K562 (cell line): ENCODE measurements around the gene PRR15. TPM values are rescaled to one million over a fixed set of nuclear protein-coding genes. Genes with fewer than 3 reads are reported as not detected.

Source experiments
- ATAC-seq: fragments of 200-7000 bp; cut with Tn5 transposase; 3 replicates; pipeline ENCODE4 v1.9.1; 2020; ENCODE audit warnings: moderate library complexity
- BruUV-seq: library from RNA; stranded (reverse); fragments of 400-500 nt; replicated peaks from 2 replicates; lab custom pipeline; 2021; lab: Mats Ljungman, UMichigan
- CTCF ChIA-PET: fragments of 300-600 bp; formaldehyde crosslinking; extraction: SDS; loops from one replicate; lab custom pipeline; 2021; ENCODE audit warnings: low intra/inter-chr PET ratio; lab: Yijun Ruan, JAX
- POLR2A ChIA-PET: fragments of 300-600, 350-650 bp; sonication (Branson Sonifier 250); formaldehyde crosslinking; extraction: SDS; loops from one replicate; lab custom pipeline; 2021; ENCODE audit warnings: antibody characterized with exemption, inconsistent platforms; lab: Yijun Ruan, JAX
- DNase-seq, 4 experiments: peaks; one replicate each; pipeline versions ENCODE4 v3.0.0 to v3.0.0-alpha.2; 2011 to 2018; ENCODE audit warnings: low spot score in 3 of 4, mixed read lengths in 3 of 4; ENCODE audit errors: extremely low read depth in 1 of 4
- FAIRE-seq: peaks from 2 replicates; lab custom pipeline; 2011; peaks lifted over from hg19 to GRCh38; lab: Jason Lieb, UNC
- H2AFZ ChIP-seq: 2 replicates; pipeline ENCODE4 v1.6.0; 2011; ENCODE audit warnings: low read depth, low read length, control low read depth, inconsistent platforms
- H3K27ac ChIP-seq: fragments of 200-600 bp; 3 replicates; pipeline ENCODE4 v1.8.0; 2011; ENCODE audit warnings: low read depth, mild to moderate bottlenecking, control low read depth, inconsistent platforms, low read length, moderate library complexity, mixed read lengths; ENCODE audit errors: extremely low read depth
- H3K27me3 ChIP-seq, 2 experiments: fragments of 300-600 bp in 1 of 2; 2 replicates in 1 of 2; 3 replicates in 1 of 2; pipeline versions ENCODE4 v1.6.0 to v1.8.0; 2011; ENCODE audit warnings: inconsistent platforms in 2 of 2, low read length in 2 of 2, mild to moderate bottlenecking in 1 of 2, mixed read lengths in 1 of 2, moderate library complexity in 1 of 2; ENCODE audit not compliant: control insufficient read depth in 2 of 2, insufficient read depth in 2 of 2
- H3K36me3 ChIP-seq: fragments of 300-600 bp; 3 replicates; pipeline ENCODE4 v1.8.0; 2011; ENCODE audit warnings: mild to moderate bottlenecking, low read length, inconsistent platforms; ENCODE audit not compliant: control insufficient read depth, insufficient read depth
- H3K4me1 ChIP-seq, 2 experiments: fragments of 200-600 bp in 1 of 2; replicated peaks in 1 of 2; 2 replicates in 1 of 2; 3 replicates in 1 of 2; pipeline versions ENCODE4 v1.5.1 to v1.8.0; 2011; ENCODE audit warnings: inconsistent platforms in 2 of 2, low read length in 2 of 2, mild to moderate bottlenecking in 1 of 2, mixed read lengths in 1 of 2, moderate library complexity in 1 of 2; ENCODE audit not compliant: control insufficient read depth in 2 of 2, insufficient read depth in 2 of 2
- H3K4me2 ChIP-seq: 2 replicates; pipeline ENCODE4 v1.6.1; 2011; ENCODE audit warnings: low read length, control low read depth, inconsistent platforms, mixed read lengths; ENCODE audit not compliant: insufficient read depth
- H3K4me3 ChIP-seq: fragments of 200-600 bp; sonication (generic), shearing (Covaris generic); 2 replicates; pipeline ENCODE4 v1.5.1; 2016; ENCODE audit warnings: control low read depth, inconsistent platforms
- H3K79me2 ChIP-seq: fragments of 200-600 bp; 3 replicates; pipeline ENCODE4 v1.8.0; 2011; ENCODE audit warnings: low read length, inconsistent platforms; ENCODE audit not compliant: control insufficient read depth, insufficient read depth
- H3K9ac ChIP-seq, 2 experiments: 2 replicates each; pipeline versions ENCODE4 v1.6.0 to v1.6.1; 2011; ENCODE audit warnings: low read depth in 2 of 2, low read length in 2 of 2, control low read depth in 1 of 2, inconsistent platforms in 1 of 2, mild to moderate bottlenecking in 1 of 2, mixed read lengths in 1 of 2; ENCODE audit not compliant: insufficient read depth in 1 of 2
- H3K9me1 ChIP-seq: one replicate; pipeline ENCODE4 v1.6.0; 2011; ENCODE audit warnings: inconsistent platforms, mild to moderate bottlenecking, low read length, moderate library complexity; ENCODE audit not compliant: control insufficient read depth, insufficient read depth
- H3K9me3 ChIP-seq: replicated peaks from 2 replicates; pipeline ENCODE4 v1.5.1; 2011; ENCODE audit warnings: low read depth, low read length, inconsistent platforms; ENCODE audit not compliant: control insufficient read depth, insufficient read depth
- H4K20me1 ChIP-seq: replicated peaks from 2 replicates; pipeline ENCODE4 v1.6.1; 2011; ENCODE audit warnings: low read length, inconsistent platforms, mixed read lengths; ENCODE audit not compliant: control insufficient read depth, insufficient read depth
- CTBP1 ChIP-seq: fragments of 450-650 bp; IDR thresholded peaks from 2 replicates; pipeline ENCODE4 v1.6.1; 2016; ENCODE audit warnings: borderline replicate concordance
- RFX1 ChIP-seq: fragments of 450-650 bp; IDR thresholded peaks from 2 replicates; pipeline ENCODE4 v1.6.1; 2016; ENCODE audit warnings: mild to moderate bottlenecking, moderate library complexity
- ZNF780A ChIP-seq: fragments of 250-450 bp; sonication (Bioruptor Pico); IDR thresholded peaks from 2 replicates; pipeline ENCODE4 v1.5.0; 2021; ENCODE audit warnings: mild to moderate bottlenecking
- WGBS: fragments of 100-300 bp; shearing (Covaris generic); methylation state at CpG from one replicate; pipeline ENCODE4 v1.1.6; 2016; ENCODE audit warnings: low coverage, mixed read lengths; ENCODE audit not compliant: insufficient coverage; ENCODE audit errors: missing lambda C conversion rate; 5-methylcytosine and 5-hydroxymethylcytosine counted together
- in situ Hi-C: fragments of 300-500 bp; cut with MboI; formaldehyde crosslinking; loops from 4 replicates; pipeline ENCODE4 v1.15.0; 2018; ENCODE audit warnings: inconsistent platforms, mixed read lengths
- intact Hi-C: fragments of 100-400 bp; cut with micrococcal nuclease; formaldehyde crosslinking; loops from 2 replicates; pipeline ENCODE4 v1.14.2; 2022
- polyA plus RNA-seq, 8 experiments: library from polyadenylated mRNA; depleted of rRNA in 4 of 8; stranded (reverse) in 5 of 8; unstranded in 3 of 8; fragments of >200 nt; fragmentation: Nextera tagmentation in 2 of 8; fragmentation: Illumina TruSeq in 1 of 8; extraction: Ambion mirVana in 2 of 8; extraction: Trizol in 1 of 8; gene quantifications; 2 replicates each; pipeline versions ENCODE4 v1.2.1 to v1.2.3, GENCODE V29; 2011 to 2014; ENCODE audit warnings: inconsistent platforms in 1 of 8, missing spikeins in 1 of 8
- total RNA-seq, 7 experiments: library from RNA; depleted of rRNA in 6 of 7; stranded (reverse); fragments of >200 nt in 6 of 7; fragmentation: Illumina TruSeq in 2 of 7; extraction: Trizol in 2 of 7; gene quantifications; 2 replicates each; pipeline versions ENCODE4 v1.2.1 to v1.2.3, GENCODE V29; 2011 to 2021; ENCODE audit warnings: low replicate concordance in 1 of 7
- TF ChIP-seq, protein P1 (sequence below): sonication (generic); formaldehyde crosslinking; IDR thresholded peaks from 2 replicates; pipeline ENCODE4 v1.8.0; 2022; ENCODE audit warnings: missing genetic modification reagents, mild to moderate bottlenecking, borderline replicate concordance
- TF ChIP-seq, protein P2 (sequence below): fragments of 450-650 bp; IDR thresholded peaks from 2 replicates; pipeline ENCODE4 v1.6.1; 2016

Gene PRR15
- total and polyA plus RNA-seq, 9 of the 15 experiments (the other 6 are each of a cell fraction or from before 2014, with no cell fraction given) = not detected

DNA sequence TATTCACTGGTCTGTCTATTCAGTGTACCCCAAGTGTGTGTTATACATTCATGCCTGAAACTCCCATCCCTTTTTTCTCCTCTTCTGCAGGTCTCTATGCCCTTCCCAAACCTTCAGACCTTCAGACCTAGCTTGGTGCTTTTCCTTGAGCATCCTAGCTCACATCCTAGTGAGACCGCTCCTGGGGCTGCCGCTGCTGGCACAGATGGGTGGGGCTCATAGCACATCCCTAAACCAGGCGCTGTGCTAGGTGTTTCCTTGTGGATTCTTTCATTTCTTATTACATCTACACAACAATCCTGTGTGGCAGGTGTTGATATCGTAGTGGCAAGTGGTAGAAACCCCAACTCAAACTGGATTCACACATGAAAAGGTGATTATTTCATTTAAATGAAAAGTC is 43.2 kb downstream of the PRR15 start:
- Histone ChIP-seq H4K20me1 (no peaks in the 10 kb centered on the region; the same call in 1 of the 2 replicates), H3K27ac (peak overlapping the region; percentile 48; the same call in 1 of the 3 replicates), H3K9me1 (no peaks in the 10 kb centered on the region), H3K27me3 (no peaks in the 10 kb centered on the region)
- BruUV-seq = no TSS peak
- POLR2A ChIA-PET = interaction anchor here (1.3 kb wide), 1 partner anchor 14 kb away, joined by 5 read pairs; no protein-coding TSS in a partner anchor
- intact Hi-C loops (no loop called here), in situ Hi-C loops (no loop called here)
- TF ChIP-seq CTBP1 = 0 out of 2 replicates have a peak, but pooled peaks have one; percentile 4
- TF ChIP-seq, protein P1, sequence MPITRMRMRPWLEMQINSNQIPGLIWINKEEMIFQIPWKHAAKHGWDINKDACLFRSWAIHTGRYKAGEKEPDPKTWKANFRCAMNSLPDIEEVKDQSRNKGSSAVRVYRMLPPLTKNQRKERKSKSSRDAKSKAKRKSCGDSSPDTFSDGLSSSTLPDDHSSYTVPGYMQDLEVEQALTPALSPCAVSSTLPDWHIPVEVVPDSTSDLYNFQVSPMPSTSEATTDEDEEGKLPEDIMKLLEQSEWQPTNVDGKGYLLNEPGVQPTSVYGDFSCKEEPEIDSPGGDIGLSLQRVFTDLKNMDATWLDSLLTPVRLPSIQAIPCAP = no peak
- TF ChIP-seq, all 486 proteins: peak for 1
- H3K4me3 ChIP-seq = no peak overlapping the region
- WGBS = 81% methylated on average over 4 of the region's 4 CpGs
- peak overlapping the region; percentile 74 for H3K4me2 ChIP-seq
- no peaks in the 10 kb centered on the region for H3K36me3 ChIP-seq
- no peaks in the 10 kb centered on the region for H3K9me3 ChIP-seq
- no peak overlapping the region for H2AFZ ChIP-seq
- no peak for DNase-seq
- CTCF ChIA-PET = no interaction called here
- H3K4me1 ChIP-seq = peaks cover 17 to 43% of the 10 kb centered on the region in 2 experiments
- H3K9ac ChIP-seq = no peak overlapping the region; a peak in 1 of 4 replicates
- no peak for ATAC-seq
- no peaks in the 10 kb centered on the region for H3K79me2 ChIP-seq
- no peak for FAIRE-seq

DNA sequence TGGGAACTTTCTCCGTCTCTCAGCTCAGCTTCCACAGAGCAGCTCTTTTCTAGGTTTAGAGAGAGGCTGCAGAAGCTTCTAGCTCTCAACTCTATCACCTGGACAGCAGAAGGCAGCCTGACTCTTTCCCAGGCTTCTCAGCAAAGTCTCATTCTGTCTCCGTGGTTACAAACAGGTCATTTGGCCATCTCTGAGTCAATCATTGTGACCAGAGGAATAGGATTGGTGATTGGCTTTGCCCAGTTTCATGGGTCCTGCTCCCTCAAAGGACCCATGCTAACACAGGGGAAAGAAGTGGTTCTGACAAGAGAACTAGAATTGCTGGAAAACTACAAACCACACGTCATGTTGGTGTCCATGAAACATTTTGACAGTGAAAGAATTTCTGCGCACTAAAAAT is 43.6 kb downstream of the PRR15 start:
- Histone ChIP-seq H3K9ac (no peak overlapping the region), H3K27me3 (no peaks in the 10 kb centered on the region), H3K9me1 (no peaks in the 10 kb centered on the region), H3K4me2 (no peak overlapping the region), H3K27ac (no peak overlapping the region), H3K36me3 (no peaks in the 10 kb centered on the region), H4K20me1 (no peaks in the 10 kb centered on the region; the same call in 1 of the 2 replicates), H3K4me3 (no peak overlapping the region), H3K4me1 (peaks cover 17 to 43% of the 10 kb centered on the region in 2 experiments), H2AFZ (no peak overlapping the region), H3K79me2 (no peaks in the 10 kb centered on the region), H3K9me3 (no peaks in the 10 kb centered on the region)
- no peak for DNase-seq
- in situ Hi-C loops = no loop called here
- whole genome bisulfite sequencing = 68% methylated on average over 4 of the region's 4 CpGs
- intact Hi-C loops = no loop called here
- BruUV-seq = no TSS peak
- ChIA-PET POLR2A (interaction anchor here (1.0 to 1.3 kb wide), 2 partner anchors 13 to 14 kb away, joined by 3 to 5 read pairs; no protein-coding TSS in a partner anchor), CTCF (no interaction called here)
- FAIRE-seq = no peak
- ATAC-seq = no peak
- TF ChIP-seq ZNF780A (CRISPR knock-in tag) (no peak), RFX1 (peak; percentile 47; the same call in 1 of the 2 replicates)
- TF ChIP-seq, protein P2, sequence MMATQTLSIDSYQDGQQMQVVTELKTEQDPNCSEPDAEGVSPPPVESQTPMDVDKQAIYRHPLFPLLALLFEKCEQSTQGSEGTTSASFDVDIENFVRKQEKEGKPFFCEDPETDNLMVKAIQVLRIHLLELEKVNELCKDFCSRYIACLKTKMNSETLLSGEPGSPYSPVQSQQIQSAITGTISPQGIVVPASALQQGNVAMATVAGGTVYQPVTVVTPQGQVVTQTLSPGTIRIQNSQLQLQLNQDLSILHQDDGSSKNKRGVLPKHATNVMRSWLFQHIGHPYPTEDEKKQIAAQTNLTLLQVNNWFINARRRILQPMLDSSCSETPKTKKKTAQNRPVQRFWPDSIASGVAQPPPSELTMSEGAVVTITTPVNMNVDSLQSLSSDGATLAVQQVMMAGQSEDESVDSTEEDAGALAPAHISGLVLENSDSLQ = peak; percentile 77
